Measurements from ENCODE around the gene TBC1D8.

Gene TBC1D8

DNA sequence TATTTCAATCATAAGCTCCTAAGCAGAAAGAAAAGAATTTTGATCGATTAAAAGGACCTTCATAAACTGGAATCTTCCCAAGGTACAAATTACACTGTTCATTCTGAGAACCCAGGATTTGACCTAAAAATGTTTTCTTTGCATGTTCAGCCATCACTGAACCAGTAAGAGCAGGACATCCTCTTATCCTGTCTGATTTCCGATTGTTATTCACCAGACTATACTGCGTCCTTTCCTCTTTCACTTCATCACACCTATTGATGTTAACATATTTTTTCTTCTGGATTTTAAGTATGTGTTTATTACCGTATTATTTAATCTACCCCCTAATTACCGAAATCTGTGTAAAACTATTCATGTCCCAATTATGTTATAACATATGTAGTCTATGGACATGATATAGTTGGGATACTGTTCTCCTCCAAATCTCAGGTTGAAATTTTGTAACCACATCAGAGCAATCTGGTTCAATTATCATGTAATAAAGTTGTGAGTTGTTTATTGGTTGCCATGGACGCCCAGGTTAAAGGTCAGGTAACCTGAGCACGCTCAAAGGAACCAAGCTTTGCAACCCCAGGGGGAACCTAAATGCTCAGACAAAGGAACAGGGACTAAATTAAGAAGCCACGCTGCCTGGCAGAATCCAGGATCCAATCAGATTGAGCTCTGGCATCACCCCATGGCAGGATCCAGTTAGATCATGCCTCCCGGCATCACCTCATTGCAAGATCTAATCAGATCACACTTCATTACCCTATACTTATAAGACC lies 11.6 kb upstream of the TBC1D8 start:
- FAIRE-seq = no peak

DNA sequence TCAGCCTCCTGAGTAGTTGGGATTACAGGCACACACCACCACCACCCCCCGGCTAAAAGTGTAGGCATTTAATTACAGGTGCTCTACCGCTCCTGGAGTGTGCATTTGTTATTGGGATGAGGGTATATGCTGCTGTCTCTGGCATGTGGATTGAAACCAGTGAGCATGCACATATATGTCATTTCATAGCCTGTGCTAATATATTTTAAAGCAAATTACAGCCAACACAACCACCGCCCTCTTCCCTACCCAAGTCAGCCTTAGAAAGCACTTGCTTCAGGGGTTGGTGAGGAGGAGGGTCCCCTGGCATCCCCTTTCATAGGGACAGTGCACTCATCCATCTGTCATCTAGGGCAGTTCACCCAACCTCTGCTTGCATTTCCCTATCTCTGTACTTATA lies 10.5 kb upstream of the TBC1D8 start:
- FAIRE-seq = no peak

DNA sequence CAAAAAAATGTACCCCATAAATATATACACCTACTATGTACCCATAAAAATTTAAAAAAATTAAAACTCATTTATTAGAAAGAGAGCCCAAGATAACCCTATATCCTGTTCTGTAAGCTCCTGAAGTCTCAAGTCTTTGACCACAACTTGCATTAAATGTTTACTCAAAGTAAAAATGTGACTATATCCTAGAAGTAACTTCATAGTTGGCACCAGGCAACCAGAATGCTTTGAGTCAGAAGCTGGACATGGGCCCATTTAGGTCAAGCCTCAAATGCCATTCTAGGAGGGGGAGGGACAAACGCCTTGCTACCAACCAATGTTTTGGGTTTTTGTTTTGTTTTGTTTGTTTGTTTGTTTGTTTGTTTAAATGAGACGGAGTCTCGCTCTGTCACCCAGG lies 9.3 kb upstream of the TBC1D8 start:
- no peak for FAIRE-seq

DNA sequence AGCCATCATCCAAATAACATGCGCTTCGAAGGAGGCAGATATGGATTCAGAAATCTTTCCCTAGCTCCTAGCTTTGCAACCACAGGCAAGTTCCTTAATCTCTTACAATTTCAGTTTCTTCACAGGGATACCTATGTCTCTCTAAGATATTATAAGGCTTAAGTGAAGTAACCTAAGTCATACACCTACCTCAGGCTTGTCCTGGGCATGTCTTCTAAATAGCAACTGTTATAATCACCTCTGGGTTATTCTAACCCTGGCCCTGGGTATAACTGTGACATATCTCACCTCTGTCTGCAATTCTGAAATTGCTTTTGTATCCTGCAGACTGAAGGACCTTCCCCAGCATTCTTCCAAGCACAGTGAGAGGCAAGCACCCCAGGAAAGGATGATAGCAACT lies 8.3 kb upstream of the TBC1D8 start:
- no peak for FAIRE-seq

DNA sequence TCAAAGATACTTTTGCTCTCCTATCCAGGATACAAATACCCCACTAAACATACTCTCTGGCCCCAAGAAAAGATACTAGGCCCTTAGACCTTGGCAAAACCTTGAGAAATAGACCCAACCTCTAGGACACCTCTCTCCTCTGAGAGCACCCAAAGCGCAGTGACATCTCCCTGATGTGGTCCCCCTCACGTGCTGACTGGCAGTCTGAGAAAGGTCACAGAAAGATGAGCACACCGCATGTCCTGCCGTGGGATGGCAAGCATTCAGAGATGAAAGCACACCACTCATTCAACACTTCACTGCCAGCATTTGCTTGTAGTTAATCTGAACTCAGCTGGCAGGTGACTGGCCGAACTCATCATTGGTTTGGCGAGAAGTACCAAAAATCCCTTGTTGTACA lies 6.1 kb upstream of the TBC1D8 start:
- no peak for FAIRE-seq

DNA sequence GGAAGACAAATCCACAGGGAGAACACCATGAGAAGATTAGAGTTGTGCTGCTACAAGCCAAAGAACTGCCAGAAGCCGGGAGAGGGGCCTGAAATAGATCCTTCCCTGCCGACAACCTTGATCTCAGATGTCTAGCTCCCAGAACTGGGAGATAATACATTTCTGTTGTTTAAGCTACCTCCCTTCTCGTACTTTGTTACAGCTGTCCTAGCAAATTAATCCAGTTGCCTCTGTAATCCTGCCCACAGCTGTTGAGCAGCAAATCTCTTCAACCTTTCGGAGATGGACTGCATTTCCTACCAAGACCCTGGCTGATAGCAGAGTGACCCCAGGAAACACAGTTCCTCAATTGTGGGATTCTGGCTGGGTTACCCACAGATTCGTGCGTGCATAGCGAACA lies 2.6 kb upstream of the TBC1D8 start:
- FAIRE-seq = no peak

DNA sequence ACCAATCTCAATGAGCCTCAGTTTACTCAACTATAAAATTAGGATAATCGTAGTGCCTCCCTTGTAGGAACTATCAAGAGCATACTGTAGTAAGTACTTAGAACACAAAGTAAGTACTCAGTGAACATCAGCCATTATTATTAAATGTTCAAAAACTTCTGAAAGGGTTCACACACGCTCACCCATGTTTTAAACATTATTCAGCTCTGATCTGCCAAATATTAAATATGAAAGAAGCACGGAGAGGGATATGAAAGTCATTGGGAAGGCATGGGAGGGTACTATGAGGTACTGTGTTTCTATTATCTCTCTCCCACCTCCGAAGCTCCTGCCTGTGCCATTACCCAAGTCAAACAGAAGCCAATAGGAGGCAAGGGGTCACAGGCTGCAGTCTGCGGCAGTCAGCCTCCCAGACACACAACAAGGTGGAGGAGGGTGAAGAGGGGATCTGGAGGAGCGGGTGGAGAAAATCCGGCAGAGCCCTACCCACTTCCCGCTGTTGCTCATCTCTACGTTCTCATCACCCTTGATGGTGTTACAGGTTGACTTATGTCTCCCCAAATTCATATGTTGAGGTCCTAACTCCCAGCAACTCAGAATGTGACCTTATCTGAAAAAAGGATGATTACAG lies 2.0 kb upstream of the TBC1D8 start:
- no peak for FAIRE-seq

DNA sequence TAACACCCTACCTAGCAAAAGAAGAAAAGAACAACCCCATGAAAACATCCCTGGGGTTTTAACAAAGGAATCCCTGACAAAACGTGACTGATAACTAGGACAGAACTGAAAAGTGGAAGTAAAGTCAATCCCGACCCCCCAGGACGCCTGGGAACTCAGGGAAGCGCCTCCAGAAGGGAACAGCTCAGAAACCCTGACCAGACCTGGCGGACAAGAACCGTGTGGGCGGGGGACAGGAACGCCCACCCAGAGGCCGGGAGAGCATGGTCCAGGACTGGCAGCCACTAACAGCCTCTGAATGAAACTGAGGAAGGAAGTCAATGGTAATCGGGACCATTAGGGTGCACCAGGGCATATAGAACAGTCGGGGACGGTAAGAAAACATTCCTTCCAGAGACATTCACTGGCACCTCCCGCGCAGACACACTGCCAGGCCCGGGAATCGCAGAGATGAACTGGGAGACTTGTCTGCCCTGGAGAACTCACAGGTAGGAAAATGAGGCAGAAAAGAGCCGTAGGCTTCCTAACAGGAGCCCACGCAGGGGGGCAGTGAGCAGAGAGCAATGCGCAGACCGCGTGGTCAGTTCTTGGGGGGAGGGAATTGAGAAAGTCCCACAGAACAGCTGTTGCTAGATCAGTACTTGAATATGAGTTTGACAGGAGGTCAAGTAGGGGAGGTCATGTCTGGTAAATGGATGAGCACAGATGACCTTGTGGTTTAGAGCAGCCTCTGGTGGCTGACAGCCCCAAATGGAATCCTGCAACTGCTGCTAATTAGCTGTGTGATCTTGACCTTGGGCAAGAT lies 1.3 kb upstream of the TBC1D8 start:
- no peak for FAIRE-seq

DNA sequence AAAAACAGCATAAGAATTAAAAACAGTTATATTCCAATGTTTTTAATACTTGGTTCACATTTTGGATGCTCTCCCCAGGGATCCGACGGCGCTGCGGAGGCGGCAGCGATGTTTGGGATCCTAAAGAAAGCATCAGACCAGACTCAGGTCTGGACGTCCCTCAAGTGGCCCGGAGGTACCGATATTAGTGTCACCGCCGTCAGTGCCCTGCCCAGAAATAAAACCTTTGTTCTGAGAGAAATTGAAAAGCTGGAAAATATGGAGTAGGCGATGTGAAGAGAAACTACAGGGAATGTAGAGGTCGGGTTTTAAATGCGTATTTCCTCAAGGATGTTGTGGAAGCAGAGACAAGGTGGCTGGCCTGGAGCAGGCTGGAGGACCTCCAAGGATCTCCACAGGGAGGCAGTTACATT lies 683 bp upstream of the TBC1D8 start:
- no peak for FAIRE-seq

DNA sequence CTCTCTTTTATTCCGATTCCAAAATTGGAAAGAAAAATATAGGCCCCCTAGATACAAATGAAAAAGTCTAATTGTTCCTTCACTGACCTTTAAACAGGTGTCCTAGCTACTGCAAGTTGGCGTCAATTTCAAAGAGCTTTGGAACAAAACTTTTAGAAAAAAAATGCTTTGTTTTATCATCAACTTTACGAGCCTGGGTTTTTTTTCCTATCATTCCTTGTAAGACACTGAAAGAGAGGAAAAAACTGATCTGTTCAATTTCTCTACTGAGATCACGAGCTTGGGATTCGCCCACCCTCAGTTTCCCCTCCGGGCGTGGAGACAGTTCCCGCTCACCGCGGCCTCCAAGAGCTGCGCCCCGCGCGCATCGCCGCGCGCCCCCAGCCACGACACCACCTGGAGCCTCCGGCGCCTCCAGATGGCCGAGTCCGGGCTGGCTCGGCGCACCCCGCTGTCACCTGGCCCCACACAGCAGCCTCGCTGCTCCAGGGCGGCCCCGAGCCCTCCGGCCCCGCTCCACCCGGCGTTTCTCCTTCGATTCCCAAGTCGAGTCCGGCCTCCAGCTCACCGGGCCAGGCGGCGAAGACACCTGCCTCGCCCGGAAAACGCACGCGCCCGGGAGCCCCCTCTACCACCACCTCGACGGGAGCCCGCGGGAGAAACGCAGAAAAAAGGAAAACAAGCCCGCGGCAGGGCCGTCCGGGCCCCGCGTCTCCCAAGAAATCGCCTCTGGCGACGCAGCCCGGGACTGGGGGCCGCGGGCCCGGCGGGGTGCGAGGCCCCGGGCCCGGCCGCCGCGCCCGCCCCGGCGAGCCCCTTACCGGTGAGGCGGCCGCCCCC lies 656 bp downstream of the TBC1D8 start:
- no peak for FAIRE-seq

DNA sequence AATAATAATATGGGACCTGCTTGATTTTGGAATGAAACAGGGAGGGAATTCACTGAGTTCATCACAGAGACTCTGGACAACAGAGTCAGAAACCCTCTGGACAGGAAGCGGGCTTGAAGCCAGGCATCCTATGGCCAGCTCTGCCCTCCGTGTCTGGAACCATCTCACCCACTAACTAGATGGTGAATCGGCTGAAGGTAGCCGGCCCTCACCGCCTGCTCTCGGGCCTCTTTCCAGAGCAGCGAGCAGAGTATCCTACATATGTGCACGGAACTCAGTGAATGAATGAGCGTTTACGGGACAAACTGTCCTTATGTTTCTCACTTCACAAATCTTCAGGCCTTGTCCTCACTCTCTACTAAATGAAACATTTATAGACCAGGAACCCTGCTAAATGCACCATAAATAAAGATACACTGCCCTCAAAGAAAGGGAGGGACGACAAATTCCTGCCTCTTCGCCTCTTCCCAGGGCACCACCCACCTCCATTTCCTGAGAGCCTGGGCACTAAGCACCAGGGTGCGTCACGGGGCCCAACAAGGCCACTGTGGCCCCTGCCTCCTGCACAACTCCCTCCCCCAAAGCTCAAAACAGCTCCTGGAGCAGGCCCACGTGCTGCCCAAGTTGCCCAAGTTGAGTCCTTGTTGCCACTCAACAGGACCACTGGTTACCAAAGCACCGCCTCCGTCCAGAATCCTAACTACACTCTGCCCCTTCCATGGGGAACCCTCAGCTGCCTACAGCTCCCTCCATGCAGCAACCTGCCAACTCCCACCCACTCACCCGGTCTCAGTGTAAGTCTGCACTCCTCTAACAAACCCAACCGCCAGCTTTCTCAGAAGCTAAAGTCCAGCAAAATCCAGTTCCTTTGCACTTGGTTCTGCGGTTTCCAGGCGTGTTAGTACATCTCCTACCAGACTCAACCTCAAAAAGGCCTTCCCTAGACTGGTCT lies 1.7 kb downstream of the TBC1D8 start:
- FAIRE-seq = no peak

DNA sequence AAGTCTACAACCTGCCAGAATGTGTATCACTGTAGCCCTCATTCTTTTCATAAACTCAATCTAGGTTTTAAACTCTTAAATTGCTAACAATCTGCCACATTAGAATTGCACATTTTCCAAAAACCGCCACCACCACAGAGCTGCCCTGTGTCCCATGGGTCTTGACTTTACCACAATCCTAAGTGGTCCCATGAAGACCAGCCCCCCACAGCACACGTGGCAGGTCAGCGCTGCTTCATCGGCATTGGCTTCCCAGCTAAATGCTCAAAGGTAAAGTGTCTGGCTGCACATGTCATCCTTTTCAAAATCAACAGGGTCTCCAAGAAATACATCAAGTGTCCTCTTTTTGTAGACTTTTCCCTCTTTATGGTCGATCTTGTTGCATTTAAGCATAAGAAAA lies 2.4 kb downstream of the TBC1D8 start:
- no peak for FAIRE-seq

DNA sequence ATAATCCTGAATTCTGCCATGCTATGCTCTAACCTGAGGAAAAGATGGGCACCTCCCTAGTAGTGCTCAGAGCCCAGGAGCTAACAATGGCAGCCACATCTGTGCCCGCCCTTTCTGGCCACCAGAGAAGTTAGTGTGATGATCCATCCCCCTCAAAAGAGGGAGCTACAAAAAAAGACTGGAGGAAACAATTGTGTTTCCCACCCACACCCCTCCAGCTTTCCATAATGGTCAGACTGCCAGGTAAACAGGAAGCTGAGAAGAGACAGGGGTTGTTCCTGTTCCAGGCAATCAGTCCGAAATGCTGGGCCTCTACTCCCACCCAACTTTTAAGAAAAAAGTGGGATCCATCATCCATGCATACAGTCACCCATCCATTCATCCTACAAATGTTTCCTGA lies 3.2 kb downstream of the TBC1D8 start:
- no peak for FAIRE-seq

DNA sequence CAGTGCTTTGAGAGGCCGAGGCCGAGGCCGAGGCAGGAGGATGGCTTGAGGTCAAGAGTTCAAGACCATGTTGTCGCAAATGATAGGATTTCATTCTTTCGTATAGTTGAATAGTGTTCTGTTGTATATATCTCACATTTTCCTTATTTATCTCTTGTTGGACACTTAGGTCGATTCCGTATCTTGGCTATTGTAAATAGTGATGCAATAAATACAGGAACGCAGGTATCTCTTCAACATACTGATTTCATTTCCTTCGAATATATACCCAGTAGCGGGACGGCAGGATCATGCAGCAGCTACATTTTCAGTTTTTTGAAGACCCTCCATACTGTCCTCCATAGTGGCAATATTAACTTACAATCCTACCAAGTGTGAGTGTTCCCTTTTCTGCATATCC lies 4.1 kb downstream of the TBC1D8 start:
- FAIRE-seq = no peak

DNA sequence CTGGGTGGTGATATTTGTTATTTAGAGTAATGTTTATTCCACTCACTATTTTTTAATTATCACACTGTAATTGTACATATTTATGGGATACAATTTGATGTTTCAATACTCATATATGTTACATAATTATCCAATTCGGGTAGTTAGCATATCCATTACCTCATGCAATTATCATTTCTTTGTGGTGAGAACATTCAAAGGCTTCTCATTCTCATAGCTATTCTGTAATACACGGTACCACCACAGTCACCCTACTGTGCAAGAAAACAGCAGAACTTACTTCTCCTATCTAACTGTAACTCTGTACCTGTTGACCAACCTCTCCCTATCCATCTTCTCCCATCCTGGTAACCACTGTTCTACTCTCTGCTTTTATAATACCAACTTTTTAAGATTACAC lies 4.6 kb downstream of the TBC1D8 start:
- FAIRE-seq = no peak

DNA sequence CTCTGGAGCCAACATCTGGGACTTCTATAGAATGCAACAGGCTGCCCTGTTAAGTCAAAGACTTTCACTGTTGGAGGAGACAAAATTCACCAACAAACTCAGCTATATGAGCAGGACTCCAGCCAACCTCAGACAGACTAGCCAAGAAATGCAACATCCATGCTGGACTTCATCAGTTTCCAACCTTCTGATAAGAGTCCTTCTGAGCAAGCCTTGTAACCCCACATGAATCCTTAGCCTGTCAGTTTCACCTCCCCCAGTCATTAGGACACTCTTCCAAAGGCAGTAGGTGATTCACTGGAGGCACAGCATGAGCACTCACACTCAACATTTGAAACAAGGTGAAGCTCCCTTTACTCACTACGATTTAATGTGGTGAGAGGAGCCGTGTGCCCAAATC lies 5.8 kb downstream of the TBC1D8 start:
- FAIRE-seq = no peak

DNA sequence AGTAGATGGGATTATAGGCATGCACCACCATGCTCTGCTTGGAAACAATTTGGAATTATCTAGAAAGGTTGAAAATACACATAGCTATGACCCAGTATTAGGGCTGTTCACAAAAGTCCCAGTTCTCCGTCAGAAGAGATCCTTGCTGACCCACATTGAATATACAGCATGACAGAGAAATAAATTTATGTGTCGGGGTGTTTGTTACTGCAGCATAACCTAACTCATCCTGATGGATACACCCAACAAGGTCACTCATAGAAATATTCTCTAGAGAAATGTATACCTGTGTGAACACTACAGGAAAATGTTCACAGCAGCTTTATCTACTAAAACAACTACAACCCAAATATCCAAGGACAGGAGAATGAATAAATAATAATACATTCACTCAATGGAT lies 9.0 kb downstream of the TBC1D8 start:
- FAIRE-seq = no peak

DNA sequence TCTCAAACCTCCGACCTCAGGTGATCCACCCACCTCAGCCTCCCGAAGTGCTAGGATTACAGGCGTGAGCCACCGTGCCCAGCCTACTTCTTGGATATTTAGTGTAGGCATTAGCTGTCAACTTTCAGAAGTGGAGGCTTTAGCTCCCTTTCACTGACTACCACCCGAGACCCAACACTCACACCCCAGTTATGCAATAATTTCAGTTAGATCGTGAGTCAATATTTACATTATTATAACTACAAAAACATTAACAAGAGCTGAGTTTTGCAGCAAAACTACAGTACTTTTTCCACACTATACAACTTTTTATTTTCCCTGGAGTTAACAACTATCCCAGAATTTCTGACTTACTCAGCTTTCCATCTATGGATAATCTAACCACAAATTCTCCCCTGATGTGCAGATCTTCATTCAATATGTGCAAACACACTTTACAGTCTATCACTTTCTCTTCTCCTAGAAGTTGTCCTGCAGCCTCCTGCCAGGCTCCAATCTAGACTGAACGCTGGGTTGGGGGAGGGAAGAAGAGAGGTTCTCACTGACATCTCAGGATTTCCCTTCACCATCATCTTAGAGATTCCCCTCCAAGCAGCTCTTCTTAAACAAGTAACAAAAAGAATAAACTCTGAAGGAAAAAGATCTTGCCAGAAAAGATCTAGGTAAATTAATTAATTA lies 10.1 kb downstream of the TBC1D8 start:
- FAIRE-seq = no peak

DNA sequence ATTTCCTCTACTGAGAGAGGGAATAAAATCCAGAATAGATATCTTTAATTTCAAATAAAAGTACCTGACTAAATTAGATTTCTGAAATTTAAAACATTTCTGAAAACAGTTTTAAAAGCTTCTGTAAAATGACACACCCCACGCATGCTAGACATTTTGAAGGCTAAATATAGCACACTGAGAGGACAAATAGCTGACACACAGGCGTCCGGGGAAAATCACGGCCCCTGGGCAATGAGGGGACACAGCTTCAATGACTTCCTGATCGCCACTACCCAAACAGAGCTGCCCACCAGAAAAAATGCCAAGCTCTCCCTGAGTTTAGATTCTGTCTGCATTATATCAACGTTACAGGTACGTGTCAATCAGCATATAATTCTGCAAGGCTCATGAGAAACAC lies 10.9 kb downstream of the TBC1D8 start:
- FAIRE-seq = no peak

DNA sequence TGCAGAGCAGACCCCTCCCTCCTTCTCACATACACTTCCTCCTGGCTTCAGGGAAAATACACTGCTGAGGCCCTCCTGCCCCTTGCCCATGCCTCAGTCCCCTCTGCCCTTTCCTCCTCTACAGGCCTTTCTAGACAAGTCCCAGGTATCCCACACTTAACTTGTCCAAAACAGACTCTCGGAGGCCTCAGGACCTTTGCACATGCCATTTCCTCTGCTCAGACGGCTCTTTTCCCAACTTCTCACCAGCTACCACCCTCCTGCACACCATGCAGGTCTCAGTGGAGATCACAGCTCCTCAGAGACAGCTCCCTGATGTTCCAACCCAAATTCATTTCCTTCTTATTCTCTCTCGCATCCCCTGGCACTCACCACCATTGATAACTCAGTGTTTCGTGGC lies 11.7 kb downstream of the TBC1D8 start:
- FAIRE-seq = no peak

Data from colon (tissue), 2 donors.